ENCODE results near the gene TCAP.

DNA sequence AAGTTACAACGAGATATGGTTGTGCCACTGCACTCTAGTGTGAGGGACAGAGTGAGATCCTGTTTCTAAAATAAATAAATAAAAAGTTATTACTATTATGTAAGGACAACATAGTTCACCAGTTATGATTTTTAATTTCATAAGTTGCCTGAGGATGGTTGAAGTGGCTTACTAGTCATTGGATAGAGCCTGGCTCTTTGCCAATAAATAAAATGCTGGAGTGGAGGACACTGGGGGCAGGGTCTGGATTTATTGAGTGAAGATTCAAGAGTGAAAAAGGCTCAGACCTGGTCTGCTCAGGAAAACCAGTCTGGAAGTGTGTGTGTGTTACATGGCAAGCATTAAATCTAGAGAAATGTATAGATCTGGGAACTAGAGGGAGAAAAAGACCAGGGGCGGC, 26.1 kb upstream of the TCAP start:
- TF ChIP-seq, protein P1, sequence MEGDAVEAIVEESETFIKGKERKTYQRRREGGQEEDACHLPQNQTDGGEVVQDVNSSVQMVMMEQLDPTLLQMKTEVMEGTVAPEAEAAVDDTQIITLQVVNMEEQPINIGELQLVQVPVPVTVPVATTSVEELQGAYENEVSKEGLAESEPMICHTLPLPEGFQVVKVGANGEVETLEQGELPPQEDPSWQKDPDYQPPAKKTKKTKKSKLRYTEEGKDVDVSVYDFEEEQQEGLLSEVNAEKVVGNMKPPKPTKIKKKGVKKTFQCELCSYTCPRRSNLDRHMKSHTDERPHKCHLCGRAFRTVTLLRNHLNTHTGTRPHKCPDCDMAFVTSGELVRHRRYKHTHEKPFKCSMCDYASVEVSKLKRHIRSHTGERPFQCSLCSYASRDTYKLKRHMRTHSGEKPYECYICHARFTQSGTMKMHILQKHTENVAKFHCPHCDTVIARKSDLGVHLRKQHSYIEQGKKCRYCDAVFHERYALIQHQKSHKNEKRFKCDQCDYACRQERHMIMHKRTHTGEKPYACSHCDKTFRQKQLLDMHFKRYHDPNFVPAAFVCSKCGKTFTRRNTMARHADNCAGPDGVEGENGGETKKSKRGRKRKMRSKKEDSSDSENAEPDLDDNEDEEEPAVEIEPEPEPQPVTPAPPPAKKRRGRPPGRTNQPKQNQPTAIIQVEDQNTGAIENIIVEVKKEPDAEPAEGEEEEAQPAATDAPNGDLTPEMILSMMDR (IDR thresholded peaks at IDR 0.05): no peak
- TF ChIP-seq POLR2A (IDR thresholded peaks at IDR 0.05): no peak
